HL-60 (cell line): ENCODE results near the gene MROH7.
A peak's percentile ranks its signal among the peaks of the same experiment; 100 is the strongest.

Source experiments
- DNase-seq, 2 experiments: peaks; one replicate each; pipeline ENCODE4 v3.0.0-alpha.2; 2010 to 2020; ENCODE audit warnings: low read depth in 1 of 2, low spot score in 1 of 2
- H3K27ac ChIP-seq: fragments of 250-450 bp; sonication (Bioruptor Pico); replicated peaks from 2 replicates; pipeline ENCODE4 v1.5.1; 2020; ENCODE audit warnings: mild to moderate bottlenecking, moderate library complexity
- H3K27me3 ChIP-seq: fragments of 250-450 bp; sonication (Bioruptor Pico); 2 replicates; pipeline ENCODE4 v1.5.1; 2021; ENCODE audit warnings: mild to moderate bottlenecking, moderate library complexity; ENCODE audit not compliant: insufficient read depth, poor library complexity, severe bottlenecking
- H3K4me3 ChIP-seq: replicated peaks from 2 replicates; pipeline ENCODE4 v1.5.1; 2011; ENCODE audit warnings: mild to moderate bottlenecking, control low read depth, low read length; ENCODE audit not compliant: insufficient read depth
- GABPA ChIP-seq: IDR thresholded peaks from 2 replicates; pipeline ENCODE4 v1.6.1; 2012; ENCODE audit warnings: low read depth
- POLR2AphosphoS5 ChIP-seq: IDR thresholded peaks from 2 replicates; pipeline ENCODE4 v1.6.1; 2012; ENCODE audit warnings: low read depth
- SPI1 ChIP-seq: IDR thresholded peaks from 2 replicates; pipeline ENCODE4 v1.6.1; 2012; ENCODE audit warnings: low read depth, mild to moderate bottlenecking, borderline replicate concordance
- TF ChIP-seq, protein P1 (sequence below): IDR thresholded peaks from 2 replicates; pipeline ENCODE4 v1.6.1; 2012; ENCODE audit warnings: low read depth; ENCODE audit not compliant: insufficient replicate concordance
- TF ChIP-seq, protein P2 (sequence below): IDR thresholded peaks from one replicate; pipeline ENCODE4 v1.5.1; 2011; ENCODE audit warnings: low read length, control low read depth, inconsistent platforms; ENCODE audit not compliant: insufficient read depth

MROH7 gene

GRCh38 chr1:54703471-54703870 is 61.9 kb downstream of the MROH7 start:
- H3K27me3 ChIP-seq: no peaks in the 10 kb centered on the region
- DNase-seq: no peak
- TF ChIP-seq, protein P1, sequence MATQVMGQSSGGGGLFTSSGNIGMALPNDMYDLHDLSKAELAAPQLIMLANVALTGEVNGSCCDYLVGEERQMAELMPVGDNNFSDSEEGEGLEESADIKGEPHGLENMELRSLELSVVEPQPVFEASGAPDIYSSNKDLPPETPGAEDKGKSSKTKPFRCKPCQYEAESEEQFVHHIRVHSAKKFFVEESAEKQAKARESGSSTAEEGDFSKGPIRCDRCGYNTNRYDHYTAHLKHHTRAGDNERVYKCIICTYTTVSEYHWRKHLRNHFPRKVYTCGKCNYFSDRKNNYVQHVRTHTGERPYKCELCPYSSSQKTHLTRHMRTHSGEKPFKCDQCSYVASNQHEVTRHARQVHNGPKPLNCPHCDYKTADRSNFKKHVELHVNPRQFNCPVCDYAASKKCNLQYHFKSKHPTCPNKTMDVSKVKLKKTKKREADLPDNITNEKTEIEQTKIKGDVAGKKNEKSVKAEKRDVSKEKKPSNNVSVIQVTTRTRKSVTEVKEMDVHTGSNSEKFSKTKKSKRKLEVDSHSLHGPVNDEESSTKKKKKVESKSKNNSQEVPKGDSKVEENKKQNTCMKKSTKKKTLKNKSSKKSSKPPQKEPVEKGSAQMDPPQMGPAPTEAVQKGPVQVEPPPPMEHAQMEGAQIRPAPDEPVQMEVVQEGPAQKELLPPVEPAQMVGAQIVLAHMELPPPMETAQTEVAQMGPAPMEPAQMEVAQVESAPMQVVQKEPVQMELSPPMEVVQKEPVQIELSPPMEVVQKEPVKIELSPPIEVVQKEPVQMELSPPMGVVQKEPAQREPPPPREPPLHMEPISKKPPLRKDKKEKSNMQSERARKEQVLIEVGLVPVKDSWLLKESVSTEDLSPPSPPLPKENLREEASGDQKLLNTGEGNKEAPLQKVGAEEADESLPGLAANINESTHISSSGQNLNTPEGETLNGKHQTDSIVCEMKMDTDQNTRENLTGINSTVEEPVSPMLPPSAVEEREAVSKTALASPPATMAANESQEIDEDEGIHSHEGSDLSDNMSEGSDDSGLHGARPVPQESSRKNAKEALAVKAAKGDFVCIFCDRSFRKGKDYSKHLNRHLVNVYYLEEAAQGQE: no peak

GRCh38 chr1:54705153-54705552 is 63.6 kb downstream of the MROH7 start:
- no peak for TF ChIP-seq POLR2AphosphoS5
- no peak for TF ChIP-seq GABPA
- TF ChIP-seq, protein P1: peak; percentile 93
- TF ChIP-seq SPI1: no peak
- no peak overlapping the region for H3K4me3 ChIP-seq
- H3K27me3 ChIP-seq: no peaks in the 10 kb centered on the region
- H3K27ac ChIP-seq: no peak overlapping the region
- no peak for DNase-seq

More at GRCh38 chr1:54703471-54703870, 61.9 kb downstream of the MROH7 start:
- H3K27ac ChIP-seq: no peak overlapping the region
- H3K4me3 ChIP-seq: no peak overlapping the region

DNA sequence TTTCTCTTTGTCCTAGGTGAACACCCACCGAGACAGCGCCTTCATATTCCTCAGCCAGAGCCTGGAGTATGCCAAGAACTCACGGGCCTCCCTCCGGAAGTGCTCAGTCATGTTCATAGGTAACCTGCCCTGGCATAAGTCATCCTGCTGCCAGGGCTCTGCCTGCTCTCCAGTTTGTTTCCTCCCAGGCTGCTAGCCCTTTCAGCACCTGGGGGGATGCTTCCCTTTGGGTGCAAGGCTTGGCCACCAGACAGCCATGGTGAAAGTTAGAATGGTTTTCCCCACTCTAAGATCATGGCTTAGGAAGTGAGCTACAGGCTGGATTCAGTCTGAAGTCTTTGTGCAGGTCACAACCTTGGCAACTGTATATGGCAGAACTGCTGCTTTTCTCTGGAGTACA is 64.8 kb downstream of the MROH7 start:
- no peaks in the 10 kb centered on the region for H3K27me3 ChIP-seq
- TF ChIP-seq, protein P2, sequence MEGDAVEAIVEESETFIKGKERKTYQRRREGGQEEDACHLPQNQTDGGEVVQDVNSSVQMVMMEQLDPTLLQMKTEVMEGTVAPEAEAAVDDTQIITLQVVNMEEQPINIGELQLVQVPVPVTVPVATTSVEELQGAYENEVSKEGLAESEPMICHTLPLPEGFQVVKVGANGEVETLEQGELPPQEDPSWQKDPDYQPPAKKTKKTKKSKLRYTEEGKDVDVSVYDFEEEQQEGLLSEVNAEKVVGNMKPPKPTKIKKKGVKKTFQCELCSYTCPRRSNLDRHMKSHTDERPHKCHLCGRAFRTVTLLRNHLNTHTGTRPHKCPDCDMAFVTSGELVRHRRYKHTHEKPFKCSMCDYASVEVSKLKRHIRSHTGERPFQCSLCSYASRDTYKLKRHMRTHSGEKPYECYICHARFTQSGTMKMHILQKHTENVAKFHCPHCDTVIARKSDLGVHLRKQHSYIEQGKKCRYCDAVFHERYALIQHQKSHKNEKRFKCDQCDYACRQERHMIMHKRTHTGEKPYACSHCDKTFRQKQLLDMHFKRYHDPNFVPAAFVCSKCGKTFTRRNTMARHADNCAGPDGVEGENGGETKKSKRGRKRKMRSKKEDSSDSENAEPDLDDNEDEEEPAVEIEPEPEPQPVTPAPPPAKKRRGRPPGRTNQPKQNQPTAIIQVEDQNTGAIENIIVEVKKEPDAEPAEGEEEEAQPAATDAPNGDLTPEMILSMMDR: no peak
- TF ChIP-seq, protein P1: peak; percentile 65

DNA sequence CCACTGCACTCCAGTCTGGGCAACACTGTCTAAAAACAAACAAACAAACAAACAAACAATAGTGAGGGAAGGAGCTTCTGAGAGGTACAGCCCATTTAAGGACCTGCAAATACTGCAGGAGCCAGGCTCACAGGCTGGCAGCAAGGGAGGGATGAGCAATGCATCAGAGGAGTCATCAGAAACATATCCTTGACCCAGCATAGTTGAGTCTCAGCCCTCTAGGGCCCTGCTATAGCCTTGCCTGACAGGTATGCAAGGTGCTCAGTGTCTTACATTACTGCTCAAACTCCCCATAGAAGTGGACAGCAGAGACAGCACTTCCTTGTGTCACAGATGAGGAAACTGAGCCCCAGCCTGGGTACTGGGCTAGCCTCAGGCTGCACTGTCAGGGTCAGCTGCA is 66.8 kb downstream of the MROH7 start:
- Histone ChIP-seq H3K4me3 (no peak overlapping the region), H3K27me3 (no peaks in the 10 kb centered on the region), H3K27ac (no peak overlapping the region)
- no peak for DNase-seq
- TF ChIP-seq, protein P2: no peak
- TF ChIP-seq, protein P1: no peak
- TF ChIP-seq GABPA: no peak
- TF ChIP-seq POLR2AphosphoS5: no peak
- TF ChIP-seq SPI1: no peak

More for the DNA sequence above, 64.8 kb downstream of the MROH7 start:
- no peak overlapping the region for H3K4me3 ChIP-seq
- H3K27ac ChIP-seq: no peak overlapping the region
- DNase-seq: no peak
